ENCODE measurements around the gene SETD2. TPM values are rescaled to one million over a fixed set of nuclear protein-coding genes. Genes with fewer than 3 reads are reported as not detected.
A peak's percentile ranks its signal among the peaks of the same experiment; 100 is the strongest.
"Not testable (repeated sequence)": the region's sequence is repeated elsewhere in the genome, so short reads cannot be mapped to it uniquely, and the experiment has no call there.

Gene SETD2
- total RNA-seq, 2 donors from 2014 or later: 40.8 to 48.3 TPM

DNA sequence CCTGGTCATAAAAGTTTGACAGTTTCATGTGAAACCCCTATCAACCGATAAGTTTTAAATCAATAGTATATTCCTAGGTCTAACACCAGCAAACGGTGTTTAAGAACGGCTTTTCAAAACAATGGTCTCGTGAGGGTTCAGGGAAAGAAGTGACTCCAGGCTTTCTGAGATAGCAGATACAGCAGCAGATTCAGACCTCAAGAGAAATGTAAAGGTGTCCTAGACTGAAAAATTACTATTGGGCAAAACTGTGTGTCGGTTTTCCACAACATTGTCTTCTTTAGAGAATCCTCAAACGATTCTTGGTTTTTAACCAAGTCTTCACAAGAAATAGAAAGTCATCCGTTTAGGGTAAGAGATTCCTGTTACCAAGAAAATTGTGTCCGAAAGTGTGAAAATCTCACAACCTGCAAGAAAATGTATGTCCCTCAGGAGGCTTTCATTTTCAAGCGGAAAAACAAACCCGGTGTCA is 1.2 kb downstream of the SETD2 start:
- H3K36me3 Mint-ChIP-seq: peaks cover 8% of the 10 kb centered on the region
- H3K4me1 Mint-ChIP-seq (ENCODE audit: low read depth in 2 of 2): peaks cover 48 to 60% of the 10 kb centered on the region in 2 donors
- ATAC-seq (no peak), DNase-seq (ENCODE audit: low spot score) (no peak)
- H3K9me3 Mint-ChIP-seq: no peaks in the 10 kb centered on the region
- no peaks in the 10 kb centered on the region for H3K27me3 Mint-ChIP-seq
- peak overlapping the region; percentile 95 for H3K4me3 Mint-ChIP-seq
- peak overlapping the region; percentile 89 to 95 for H3K27ac Mint-ChIP-seq

DNA sequence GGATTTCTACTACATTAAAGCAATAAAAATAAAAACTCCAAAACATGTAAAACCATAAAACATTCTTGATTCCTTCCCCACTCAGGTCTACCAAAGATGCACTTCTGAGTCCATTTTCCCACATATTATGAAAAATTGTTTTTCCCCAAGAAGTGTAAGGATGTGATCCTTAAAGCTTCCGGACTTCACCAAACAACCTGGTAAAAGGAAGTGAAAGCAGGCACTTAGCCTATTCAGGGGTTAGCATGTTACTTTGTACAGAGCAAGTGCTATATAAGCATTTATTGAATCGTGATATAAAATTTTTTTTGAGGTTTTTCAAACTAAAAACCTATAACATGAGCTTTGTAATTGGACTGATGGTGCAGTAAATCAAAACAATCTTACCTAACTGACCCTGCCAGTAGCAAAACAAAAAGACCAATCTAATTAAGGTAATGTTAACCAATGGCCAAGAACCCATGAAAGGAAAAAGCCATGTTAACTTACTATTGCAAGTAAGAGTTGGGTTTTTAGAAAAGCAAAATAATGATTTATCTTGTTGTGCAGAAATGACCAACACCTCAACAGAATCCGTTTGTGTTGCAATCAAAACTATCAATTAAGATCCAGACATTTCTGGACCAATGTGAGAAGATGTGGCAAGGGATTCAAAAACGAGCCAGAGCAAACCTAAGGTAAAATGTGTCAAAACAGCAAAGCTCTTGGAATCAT is 1.8 kb downstream of the SETD2 start:
- ATAC-seq (no peak), DNase-seq (ENCODE audit: low spot score) (no peak)
- Mint-ChIP-seq H3K4me3 (peak overlapping the region; percentile 95), H3K27ac (peak overlapping the region; percentile 89 to 95), H3K4me1 (ENCODE audit: low read depth in 2 of 2) (peaks cover 51 to 64% of the 10 kb centered on the region in 2 donors), H3K27me3 (no peaks in the 10 kb centered on the region), H3K9me3 (no peaks in the 10 kb centered on the region), H3K36me3 (peaks cover 8% of the 10 kb centered on the region)

DNA sequence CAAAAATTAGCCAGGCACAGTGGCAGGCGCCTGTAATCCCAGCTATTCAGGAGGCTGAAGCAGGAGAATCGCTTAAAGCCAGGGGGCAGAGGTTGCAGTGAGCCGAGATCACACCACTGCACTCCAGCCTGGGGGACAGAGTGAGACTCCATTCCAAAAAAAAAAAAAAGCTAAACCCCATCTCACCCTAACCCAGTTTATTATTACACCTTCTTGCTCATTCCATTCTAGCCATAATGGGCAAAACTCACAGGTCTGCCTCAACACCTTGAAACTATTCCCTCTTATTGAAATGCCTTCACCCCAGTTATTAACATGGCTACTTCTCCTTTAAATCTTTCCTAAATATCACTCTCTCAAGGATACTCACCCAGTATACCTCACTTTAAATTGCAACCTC is 4.1 kb downstream of the SETD2 start:
- Mint-ChIP-seq H3K27ac (peak overlapping the region in 1 of 2 donors; percentile 18), H3K4me1 (ENCODE audit: low read depth in 2 of 2) (peaks cover 52 to 61% of the 10 kb centered on the region in 2 donors), H3K27me3 (no peaks in the 10 kb centered on the region)

DNA sequence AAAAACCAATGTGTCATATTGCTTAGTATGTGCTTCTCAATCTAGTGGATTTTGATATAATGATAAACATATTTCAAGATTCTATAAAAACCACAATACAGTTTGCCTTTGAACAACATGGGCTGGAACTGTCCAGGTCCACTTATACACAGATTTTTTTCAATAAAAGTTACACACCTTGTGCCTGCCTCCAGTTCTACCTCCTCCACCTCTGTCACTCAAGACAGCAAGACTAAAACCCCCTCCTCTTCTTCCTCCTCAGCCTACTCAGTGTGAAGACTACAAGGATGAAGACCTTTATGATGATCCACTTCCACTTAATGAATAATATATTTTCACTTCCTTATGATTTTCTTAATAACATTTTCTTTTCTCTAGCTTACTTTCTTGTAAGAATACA is 5.7 kb downstream of the SETD2 start:
- Mint-ChIP-seq H3K36me3 (peaks cover 8% of the 10 kb centered on the region), H3K9me3 (no peaks in the 10 kb centered on the region), H3K4me3 (no peak overlapping the region), H3K4me1 (ENCODE audit: low read depth in 2 of 2) (peaks cover 56 to 67% of the 10 kb centered on the region in 2 donors), H3K27me3 (no peaks in the 10 kb centered on the region), H3K27ac (peak overlapping the region in 1 of 2 donors; percentile 36)
- ATAC-seq (no peak), DNase-seq (ENCODE audit: low spot score) (no peak)

More for the DNA sequence above, 4.1 kb downstream of the SETD2 start:
- no peaks in the 10 kb centered on the region for H3K9me3 Mint-ChIP-seq
- H3K4me3 Mint-ChIP-seq: peak overlapping the region; percentile 34
- DNase-seq (ENCODE audit: low spot score) (no peak), ATAC-seq (no peak)
- H3K36me3 Mint-ChIP-seq: peaks cover 8% of the 10 kb centered on the region

DNA sequence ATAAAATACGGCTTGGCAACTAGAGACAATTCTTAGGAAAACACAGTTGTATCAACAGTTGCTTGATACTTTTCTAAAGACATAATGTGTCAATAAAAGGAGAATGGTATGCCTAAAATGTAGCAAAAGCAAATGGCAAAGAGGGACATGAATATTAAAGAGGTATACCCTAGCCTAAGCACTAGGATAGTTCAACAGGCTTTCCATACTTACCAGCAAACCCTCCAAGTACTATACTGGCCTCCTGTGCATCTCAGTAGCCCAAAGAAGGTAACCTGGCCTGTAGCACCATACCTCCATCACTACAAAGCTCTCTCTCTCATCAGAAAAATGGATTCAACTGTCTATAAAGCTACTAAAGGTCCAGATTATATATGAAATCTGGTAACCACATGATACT is 7.5 kb downstream of the SETD2 start:
- H3K27ac Mint-ChIP-seq: peak overlapping the region in 1 of 2 donors; percentile 14

DNA sequence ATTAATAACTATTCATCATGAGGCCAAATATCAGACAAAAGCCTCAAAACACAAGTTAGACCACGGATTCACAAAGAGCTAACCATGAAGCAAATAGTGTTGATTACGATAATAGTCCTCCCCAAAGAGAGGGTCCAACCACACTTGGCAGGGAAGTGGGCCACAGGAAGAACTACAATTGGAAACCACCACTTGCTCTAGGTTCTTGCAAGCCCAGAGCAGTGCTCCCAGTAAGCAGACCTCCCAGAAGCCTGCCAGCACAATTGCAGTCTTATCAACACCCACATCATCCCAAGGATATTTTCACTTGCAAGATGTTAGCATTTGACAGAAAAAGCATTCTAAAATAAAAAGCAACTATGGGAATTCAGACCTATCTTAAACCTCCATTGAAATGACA is 11.3 kb downstream of the SETD2 start:
- Mint-ChIP-seq H3K4me3 (peak overlapping the region; percentile 9), H3K4me1 (ENCODE audit: low read depth in 2 of 2) (peaks cover 43 to 44% of the 10 kb centered on the region in 2 donors), H3K36me3 (no peaks in the 10 kb centered on the region), H3K27ac (peak overlapping the region in 1 of 2 donors; percentile 12), H3K9me3 (no peaks in the 10 kb centered on the region), H3K27me3 (no peaks in the 10 kb centered on the region)
- DNase-seq (ENCODE audit: low spot score) (no peak), ATAC-seq (no peak)

More for the DNA sequence above, 7.5 kb downstream of the SETD2 start:
- no peaks in the 10 kb centered on the region for H3K36me3 Mint-ChIP-seq
- DNase-seq (ENCODE audit: low spot score): no peak
- ATAC-seq: no peak
- peaks cover 56 to 67% of the 10 kb centered on the region in 2 donors for H3K4me1 Mint-ChIP-seq (ENCODE audit: low read depth in 2 of 2)
- no peaks in the 10 kb centered on the region for H3K9me3 Mint-ChIP-seq
- H3K27me3 Mint-ChIP-seq: no peaks in the 10 kb centered on the region
- no peak overlapping the region for H3K4me3 Mint-ChIP-seq

DNA sequence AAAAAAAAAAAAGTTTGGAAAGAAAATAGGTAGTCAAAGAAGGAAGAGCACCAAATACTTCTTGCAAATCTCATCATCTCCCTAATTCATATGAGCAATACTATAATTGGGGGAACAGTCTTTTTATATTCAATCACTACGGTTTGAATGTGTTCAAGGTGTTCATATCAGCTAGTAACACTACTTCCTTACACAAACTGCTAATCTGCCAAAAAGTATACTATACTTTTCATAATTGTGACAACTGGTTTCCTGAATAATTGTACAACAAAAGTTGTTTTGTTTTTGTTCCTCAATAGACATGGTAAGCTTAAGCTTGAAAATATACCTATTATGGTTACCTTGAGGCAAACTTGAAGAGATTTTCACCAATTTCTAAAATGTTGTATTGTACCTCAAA is 12.1 kb downstream of the SETD2 start:
- no peak for DNase-seq (ENCODE audit: low spot score)
- H3K27me3 Mint-ChIP-seq: no peaks in the 10 kb centered on the region
- H3K36me3 Mint-ChIP-seq: no peaks in the 10 kb centered on the region
- peak overlapping the region in 1 of 2 donors; percentile 12 for H3K27ac Mint-ChIP-seq
- H3K4me1 Mint-ChIP-seq (ENCODE audit: low read depth in 2 of 2): peaks cover 40% of the 10 kb centered on the region in 2 donors
- no peak for ATAC-seq
- H3K4me3 Mint-ChIP-seq: no peak overlapping the region
- no peaks in the 10 kb centered on the region for H3K9me3 Mint-ChIP-seq

DNA sequence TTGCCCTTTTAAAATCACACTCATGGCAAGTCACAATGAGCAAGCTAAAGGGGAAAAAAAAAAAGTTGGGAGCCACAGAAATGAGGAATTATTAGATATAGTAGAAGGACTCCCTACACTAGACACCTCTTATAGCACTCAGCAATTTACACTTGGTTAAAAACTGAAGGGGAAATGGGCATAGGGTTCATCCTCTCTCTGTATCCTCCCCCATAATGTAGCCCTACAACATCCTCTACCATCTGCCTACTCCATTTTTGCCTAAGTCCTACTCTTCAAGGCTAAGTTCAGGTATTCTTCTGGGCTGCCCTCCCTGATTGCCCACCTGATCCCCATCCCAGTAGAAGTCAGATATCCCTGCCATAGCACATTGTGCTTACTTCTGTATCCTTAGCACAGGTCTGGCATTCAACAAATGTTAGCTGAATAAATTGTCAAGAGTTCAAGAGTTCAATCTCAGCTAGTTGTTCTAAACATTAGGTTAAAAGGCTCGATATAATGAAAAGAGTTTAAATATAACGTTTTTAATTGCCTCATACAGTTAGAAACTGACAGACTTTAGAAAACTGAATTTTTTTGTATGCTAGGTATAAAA is 14.5 kb downstream of the SETD2 start:
- Mint-ChIP-seq H3K27ac (peak overlapping the region in 1 of 2 donors; percentile 6), H3K27me3 (no peaks in the 10 kb centered on the region), H3K4me3 (peak overlapping the region; percentile 1), H3K4me1 (ENCODE audit: low read depth in 2 of 2) (peaks cover 28 to 32% of the 10 kb centered on the region in 2 donors), H3K9me3 (no peaks in the 10 kb centered on the region), H3K36me3 (no peaks in the 10 kb centered on the region)
- DNase-seq (ENCODE audit: low spot score) (no peak), ATAC-seq (no peak)

DNA sequence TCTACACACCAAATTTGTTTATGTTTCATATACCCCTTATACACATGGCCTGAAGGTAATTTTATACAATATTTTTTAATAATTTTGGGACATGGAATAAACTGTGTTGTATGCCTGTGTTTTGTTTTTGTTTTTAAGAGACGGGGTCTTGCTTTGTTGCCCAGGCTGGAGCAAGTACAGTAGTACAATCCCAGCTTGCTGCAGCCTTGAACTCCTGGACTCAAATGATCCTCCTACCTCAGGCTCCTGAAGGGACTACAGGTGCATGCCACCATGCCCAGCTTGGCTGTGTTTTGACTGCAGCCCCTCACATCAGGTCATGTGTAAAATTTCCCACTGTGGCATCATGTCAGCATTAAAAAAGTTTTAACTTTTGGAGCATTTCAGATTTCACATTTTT is 18.6 kb downstream of the SETD2 start:
- Mint-ChIP-seq H3K36me3 (no peaks in the 10 kb centered on the region), H3K4me1 (ENCODE audit: low read depth in 2 of 2) (peaks cover 19 to 20% of the 10 kb centered on the region in 2 donors), H3K27me3 (no peaks in the 10 kb centered on the region), H3K4me3 (no peak overlapping the region), H3K27ac (no peak overlapping the region), H3K9me3 (no peaks in the 10 kb centered on the region)
- ATAC-seq: no peak
- DNase-seq (ENCODE audit: low spot score): no peak

DNA sequence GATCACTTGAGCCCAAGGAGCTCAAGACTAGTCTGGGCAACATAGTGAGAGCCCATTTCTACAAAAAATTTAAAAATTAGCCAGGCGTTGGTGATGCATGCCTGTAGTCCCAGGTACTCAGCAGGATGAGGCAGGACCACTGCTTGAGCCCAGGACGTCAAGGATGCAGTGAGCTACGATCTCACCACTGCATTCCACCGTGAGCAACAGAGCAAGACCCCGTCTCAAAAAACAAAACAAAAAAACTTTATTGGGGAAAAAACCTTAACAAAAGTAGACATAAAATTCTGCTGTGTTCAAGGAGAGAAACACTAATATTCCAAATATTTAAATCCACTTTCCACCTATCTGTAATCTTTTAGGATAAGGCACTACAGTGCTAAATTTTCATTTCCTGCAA is 20.8 kb downstream of the SETD2 start:
- no peaks in the 10 kb centered on the region for H3K27me3 Mint-ChIP-seq
- no peak overlapping the region for H3K4me3 Mint-ChIP-seq
- H3K27ac Mint-ChIP-seq: no peak overlapping the region
- no peaks in the 10 kb centered on the region for H3K36me3 Mint-ChIP-seq
- peaks cover 19 to 22% of the 10 kb centered on the region in 2 donors for H3K4me1 Mint-ChIP-seq (ENCODE audit: low read depth in 2 of 2)
- no peaks in the 10 kb centered on the region for H3K9me3 Mint-ChIP-seq
- no peak for DNase-seq (ENCODE audit: low spot score)
- no peak for ATAC-seq

DNA sequence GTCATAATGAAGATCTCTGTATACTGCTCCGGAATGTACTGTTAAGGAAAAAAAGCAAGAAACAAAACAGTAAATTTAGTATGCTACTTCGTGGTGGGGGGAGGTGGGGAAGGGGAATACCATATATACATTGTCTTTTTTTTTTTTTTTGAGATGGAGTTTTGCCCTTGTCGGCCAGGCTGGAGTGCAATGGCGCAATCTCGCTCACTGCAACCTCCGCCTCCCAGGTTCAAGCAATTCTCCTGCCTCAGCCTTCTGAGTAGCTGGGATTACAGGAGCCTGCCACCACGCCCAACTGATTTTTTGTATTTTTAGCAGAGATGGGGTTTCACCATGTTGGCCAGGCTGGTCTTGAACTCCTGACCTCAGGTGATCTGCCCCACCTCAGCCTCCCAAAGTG is 21.4 kb downstream of the SETD2 start:
- not testable (repeated sequence) for DNase-seq (ENCODE audit: low spot score); H3K9me3 Mint-ChIP-seq; H3K27me3 Mint-ChIP-seq; ATAC-seq; H3K27ac Mint-ChIP-seq; H3K4me3 Mint-ChIP-seq; H3K36me3 Mint-ChIP-seq
- peaks cover 19 to 22% of the 10 kb centered on the region in 2 donors for H3K4me1 Mint-ChIP-seq (ENCODE audit: low read depth in 2 of 2)

DNA sequence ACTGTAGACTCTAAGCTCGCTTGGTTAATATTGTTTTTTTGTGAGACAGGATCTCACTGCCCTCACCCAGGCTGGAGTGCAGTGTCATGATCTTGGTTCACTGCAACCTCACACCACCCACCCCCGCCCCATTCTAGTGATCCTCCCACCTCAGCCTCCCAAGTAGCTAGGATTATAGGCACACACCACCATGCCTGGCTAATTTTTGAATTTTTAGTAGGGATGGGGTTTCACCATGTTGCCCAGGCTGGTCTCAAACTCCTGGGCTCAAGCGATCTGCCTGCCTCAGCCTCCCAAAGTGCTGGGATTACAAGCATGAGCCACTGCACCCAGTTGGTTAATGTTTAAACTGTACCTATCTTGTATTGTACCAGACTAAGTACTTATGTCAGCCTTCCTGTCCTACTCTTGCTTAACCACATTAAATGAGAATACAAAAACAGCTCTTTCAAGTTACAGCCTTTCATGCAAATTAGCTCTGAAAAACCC is 22.9 kb downstream of the SETD2 start:
- not testable (repeated sequence) for ATAC-seq; DNase-seq (ENCODE audit: low spot score); H3K27me3 Mint-ChIP-seq; H3K9me3 Mint-ChIP-seq; H3K36me3 Mint-ChIP-seq
- peaks cover 23 to 29% of the 10 kb centered on the region in 2 donors for H3K4me1 Mint-ChIP-seq (ENCODE audit: low read depth in 2 of 2)
- peak overlapping the region; percentile 40 for H3K4me3 Mint-ChIP-seq
- H3K27ac Mint-ChIP-seq: peak overlapping the region; percentile 27 to 43

DNA sequence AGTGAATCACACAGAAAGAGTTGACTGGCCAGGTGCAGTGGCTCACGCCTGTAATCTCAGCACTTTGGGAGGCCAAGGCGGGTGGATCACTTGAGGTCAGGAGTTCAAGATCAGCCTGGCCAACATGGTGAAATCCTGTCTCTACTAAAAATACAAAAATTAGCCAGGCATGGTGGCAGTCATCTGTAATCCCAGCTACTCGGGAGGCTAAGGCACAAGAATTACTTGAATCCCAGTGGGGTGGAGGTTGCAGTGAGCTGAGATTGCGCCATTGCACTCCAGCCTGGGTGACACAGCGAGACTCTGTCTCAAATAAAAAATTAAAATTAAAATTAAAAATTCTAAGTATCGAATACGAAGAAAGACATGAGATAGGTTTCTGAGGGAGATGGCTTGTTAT is 23.4 kb downstream of the SETD2 start:
- ATAC-seq; H3K9me3 Mint-ChIP-seq; H3K27ac Mint-ChIP-seq; H3K27me3 Mint-ChIP-seq; H3K4me3 Mint-ChIP-seq; DNase-seq (ENCODE audit: low spot score); H3K36me3 Mint-ChIP-seq: not testable (repeated sequence)
- peaks cover 28 to 33% of the 10 kb centered on the region in 2 donors for H3K4me1 Mint-ChIP-seq (ENCODE audit: low read depth in 2 of 2)

DNA sequence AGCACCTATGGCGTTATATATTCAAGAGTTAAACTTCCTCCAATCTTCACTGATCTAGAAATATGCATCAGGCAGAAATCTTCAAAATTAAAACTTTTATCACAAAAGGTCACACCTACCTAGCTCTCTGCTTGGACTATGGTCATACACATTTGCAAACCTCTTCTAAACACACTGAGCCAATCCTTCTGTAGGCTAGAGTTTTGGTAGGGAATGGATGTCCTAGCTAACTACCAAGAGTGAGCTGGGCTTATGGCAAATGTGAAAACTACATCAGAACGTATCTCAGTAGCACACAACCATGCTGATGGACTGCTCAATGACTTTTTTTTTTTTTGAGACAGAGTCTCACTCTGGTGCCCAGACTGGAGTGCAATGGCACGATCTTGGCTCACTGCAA is 29.6 kb downstream of the SETD2 start:
- H3K36me3 Mint-ChIP-seq: no peaks in the 10 kb centered on the region
- ATAC-seq (no peak), DNase-seq (ENCODE audit: low spot score) (no peak)
- peak overlapping the region in 1 of 2 donors; percentile 8 for H3K27ac Mint-ChIP-seq
- H3K9me3 Mint-ChIP-seq: no peaks in the 10 kb centered on the region
- peaks cover 44 to 52% of the 10 kb centered on the region in 2 donors for H3K4me1 Mint-ChIP-seq (ENCODE audit: low read depth in 2 of 2)
- no peak overlapping the region for H3K4me3 Mint-ChIP-seq
- H3K27me3 Mint-ChIP-seq: no peaks in the 10 kb centered on the region
